Activated CD4-positive, CD25-positive, alpha-beta regulatory T cell treated with anti-CD3 and anti-CD28 coated beads, Interleukin-2, amount 50 U/mL, for 72 hours (primary cell): ENCODE measurements around the gene EBI3.
"Not testable (repeated sequence)": the region's sequence is repeated elsewhere in the genome, so short reads cannot be mapped to it uniquely, and the experiment has no call there.

Experiments used
- DNase-seq: peaks from one replicate; pipeline ENCODE4 v3.0.0; 2021

EBI3 gene

GRCh38 chr19:4229179-4229931, at the start of gene EBI3:
TSS of gene EBI3 (plus strand) at chr19:4229523. CDS start at chr19:4229551, 28 bp downstream.
- DNase-seq, result peak; percentile 55

- DNase-seq, result no peak
Observed at GRCh38 chr19:4181053-4181508, 48.2 kb upstream of the EBI3 start.

GRCh38 chr19:4182084-4182810, 47.1 kb upstream of the EBI3 start, which contains the start of the genes ANKRD24 and SIRT6:
TSS of gene ANKRD24 (plus strand) at chr19:4182689. CDS start at chr19:4186426, 3,737 bp downstream.
TSS of gene SIRT6 (minus strand) at chr19:4182563. CDS start at chr19:4182539, 24 bp downstream.
- DNase-seq, result peak; percentile 97

GRCh38 chr19:4183967-4184717, 45.2 kb upstream of the EBI3 start:
- DNase-seq, result no peak

GRCh38 chr19:4184718-4185352, 44.5 kb upstream of the EBI3 start:
- no peak for DNase-seq

- DNase-seq, result no peak
Observed at GRCh38 chr19:4185413-4186086, 43.8 kb upstream of the EBI3 start.

- DNase-seq, result peak; percentile 84
Observed at GRCh38 chr19:4186087-4186993, 43.0 kb upstream of the EBI3 start.

GRCh38 chr19:4187313-4188122, 41.8 kb upstream of the EBI3 start:
- DNase-seq, result no peak

- no peak for DNase-seq
Observed at GRCh38 chr19:4189641-4190040, 39.7 kb upstream of the EBI3 start.

- DNase-seq, result not testable (repeated sequence)
Observed at GRCh38 chr19:4192537-4192936, 36.8 kb upstream of the EBI3 start.

GRCh38 chr19:4194353-4194752, 35.0 kb upstream of the EBI3 start:
- DNase-seq, result no peak

- no peak for DNase-seq
Observed at GRCh38 chr19:4196009-4196408, 33.3 kb upstream of the EBI3 start.

GRCh38 chr19:4196587-4197148, 32.7 kb upstream of the EBI3 start:
- DNase-seq, result no peak

GRCh38 chr19:4197228-4197624, 32.1 kb upstream of the EBI3 start:
- no peak for DNase-seq

GRCh38 chr19:4197625-4198466, 31.5 kb upstream of the EBI3 start:
- DNase-seq, result no peak

- DNase-seq, result no peak
Observed at GRCh38 chr19:4198467-4199126, 30.7 kb upstream of the EBI3 start.

- DNase-seq, result no peak
Observed at GRCh38 chr19:4199699-4200293, 29.5 kb upstream of the EBI3 start.
